GM18951 (cell line): ENCODE results near the gene RGMA.

Experiments
- POLR2A ChIP-seq: IDR thresholded peaks from 4 replicates; pipeline ENCODE4 v1.6.1; 2011; ENCODE audit warnings: mild to moderate bottlenecking; ENCODE audit not compliant: insufficient read length, insufficient read depth; ENCODE audit errors: extremely low read depth
- in situ Hi-C: fragments of 300-500 bp; cut with MboI; formaldehyde crosslinking; loops from one replicate; pipeline ENCODE4 v1.12.0; 2022; ENCODE audit warnings: low sequenced_read_pairs, mixed read lengths, inconsistent platforms; ENCODE audit not compliant: unreplicated experiment

Gene RGMA

DNA sequence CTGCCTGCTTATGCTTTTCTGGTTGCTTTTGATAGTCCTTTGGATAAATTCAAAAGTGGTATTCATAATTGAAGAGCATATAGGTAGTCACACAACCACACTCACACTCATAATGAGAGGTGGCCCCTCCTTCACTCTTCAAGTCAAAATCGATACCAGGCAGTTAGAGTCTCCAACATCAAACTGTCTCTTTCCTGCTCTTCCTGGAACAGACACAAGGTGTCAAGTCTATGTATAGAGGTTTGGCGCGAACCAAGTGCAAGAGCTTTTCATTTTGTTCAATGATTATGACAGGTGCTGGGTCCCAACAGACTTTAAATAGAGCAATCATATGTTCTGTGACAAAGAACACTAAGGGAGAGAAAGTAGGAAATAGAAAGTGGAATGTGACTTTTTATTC, 29.9 kb upstream of the RGMA start:
- in situ Hi-C loops, result no loop called here
- no peak for TF ChIP-seq POLR2A

DNA sequence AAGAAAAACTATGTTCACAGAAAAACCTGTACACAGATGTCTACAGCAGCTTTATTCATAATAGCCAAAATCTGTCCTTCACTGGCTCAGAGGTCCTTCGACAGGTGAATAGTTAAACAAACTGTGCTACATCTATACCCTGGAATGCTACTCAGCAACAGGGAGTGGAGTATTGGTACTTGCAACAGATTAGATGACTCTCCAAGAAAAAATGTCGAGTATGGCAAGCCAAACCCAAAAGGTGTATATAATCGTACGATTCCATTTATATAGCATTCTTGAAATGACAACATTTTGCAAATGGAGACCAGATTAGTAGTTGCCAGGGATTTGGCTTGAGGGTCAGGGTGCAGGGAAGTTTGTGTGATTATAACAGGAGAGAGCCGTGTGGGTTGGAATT, 22.4 kb upstream of the RGMA start:
- no peak for TF ChIP-seq POLR2A
- in situ Hi-C loops, result no loop called here

DNA sequence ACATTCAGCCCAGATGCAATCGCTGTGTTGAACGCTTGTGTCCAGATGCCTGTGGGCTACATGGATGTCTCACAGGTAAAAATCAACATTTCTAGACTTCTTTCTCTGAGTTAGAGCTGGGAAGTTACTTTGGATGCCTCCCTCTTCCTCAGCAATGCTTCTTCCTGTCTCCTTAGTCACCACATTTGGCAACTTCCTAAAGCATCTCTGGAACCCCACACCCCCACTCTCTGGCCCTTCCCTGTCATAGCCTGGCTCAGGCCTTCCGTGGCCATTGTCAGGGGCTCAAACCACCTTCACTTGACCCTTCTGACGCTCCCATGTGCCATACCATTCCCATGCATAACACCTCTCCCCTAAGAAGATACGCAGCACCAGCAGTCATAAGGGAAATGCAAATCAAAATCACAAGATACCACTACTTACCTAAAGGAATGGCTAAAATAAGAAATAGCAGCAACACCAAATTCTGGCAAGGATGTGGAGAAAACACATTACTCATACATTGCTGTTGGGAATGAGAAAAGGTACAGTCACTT, 21.6 kb upstream of the RGMA start:
- in situ Hi-C loops, result no loop called here
- no peak for TF ChIP-seq POLR2A

DNA sequence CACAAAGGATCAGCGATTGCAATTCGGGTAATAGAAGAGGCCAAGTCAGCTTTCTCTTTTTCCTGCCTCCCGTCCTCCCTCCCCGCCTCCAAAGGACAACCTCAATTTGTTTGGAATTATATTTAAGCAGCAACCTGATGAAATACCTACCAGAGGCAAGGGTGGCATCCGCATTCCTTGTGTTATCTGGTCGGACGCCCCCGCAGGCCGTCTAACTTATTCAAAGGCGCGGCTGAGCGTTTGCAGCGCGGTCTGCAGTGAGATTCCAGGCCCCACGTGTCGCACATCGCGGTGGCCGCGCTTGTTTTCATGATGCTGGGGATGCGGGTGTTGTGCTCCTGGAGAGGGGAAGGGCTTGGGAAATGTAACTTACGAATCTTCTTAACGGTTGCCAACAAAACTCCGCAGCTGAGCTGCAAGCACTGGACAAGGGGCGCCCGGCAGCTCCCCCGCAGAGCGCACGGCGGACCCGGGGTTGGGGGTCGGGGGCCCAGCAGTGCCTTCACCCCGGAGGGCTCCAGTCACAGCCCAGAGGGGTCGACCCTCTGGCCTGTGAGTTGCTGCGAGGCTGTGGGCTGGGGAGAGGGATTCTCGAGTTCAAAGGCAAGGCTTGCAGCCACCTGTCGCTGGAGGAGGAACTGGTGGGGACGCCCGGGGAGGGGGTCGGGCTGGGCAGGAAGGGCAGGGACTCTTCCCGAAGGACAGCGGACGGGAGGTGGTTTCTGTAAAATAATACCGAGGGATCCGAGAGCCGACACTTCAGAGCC, 20.5 kb upstream of the RGMA start:
- in situ Hi-C loops, result no loop called here
- TF ChIP-seq POLR2A, result no peak

DNA sequence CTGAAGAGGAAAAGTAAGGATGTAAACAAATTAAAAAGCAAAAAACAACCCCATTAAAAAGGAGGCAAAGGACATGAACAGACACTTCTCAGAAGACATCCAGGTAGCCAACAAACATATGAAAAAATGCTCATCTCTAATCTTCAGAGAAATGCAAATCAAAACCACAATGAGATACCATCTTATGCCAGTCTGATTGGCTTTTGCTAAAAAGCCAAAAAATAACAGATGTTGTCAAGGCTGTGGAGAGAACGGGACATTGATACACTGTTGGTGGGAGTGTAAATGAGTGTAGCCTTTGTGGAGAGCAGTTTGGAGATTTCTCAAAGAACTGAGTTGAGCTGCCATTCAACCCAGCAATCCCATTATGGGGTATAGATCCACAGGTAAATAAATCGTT, 18.6 kb upstream of the RGMA start:
- in situ Hi-C loops, result no loop called here
- no peak for TF ChIP-seq POLR2A

DNA sequence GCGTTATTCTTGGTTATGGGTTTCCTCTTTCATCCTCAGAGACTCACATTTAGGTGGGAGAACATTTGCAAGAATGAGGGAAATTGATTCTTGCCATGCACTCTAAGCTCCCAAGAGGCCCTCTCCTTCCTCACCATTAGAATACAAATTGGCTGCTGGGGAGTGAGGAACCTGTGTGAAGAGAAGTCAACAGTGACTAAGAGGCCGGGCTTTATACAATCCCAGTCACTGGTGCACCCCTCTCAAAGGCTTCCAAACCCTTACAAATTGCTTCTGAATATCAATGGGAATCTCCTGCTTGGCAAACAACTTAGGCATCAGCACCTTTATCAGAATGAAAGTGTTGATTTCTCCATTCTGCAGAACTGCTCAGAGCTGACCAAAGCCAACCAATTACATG, 16.5 kb upstream of the RGMA start:
- TF ChIP-seq POLR2A, result no peak
- in situ Hi-C loops, result no loop called here

DNA sequence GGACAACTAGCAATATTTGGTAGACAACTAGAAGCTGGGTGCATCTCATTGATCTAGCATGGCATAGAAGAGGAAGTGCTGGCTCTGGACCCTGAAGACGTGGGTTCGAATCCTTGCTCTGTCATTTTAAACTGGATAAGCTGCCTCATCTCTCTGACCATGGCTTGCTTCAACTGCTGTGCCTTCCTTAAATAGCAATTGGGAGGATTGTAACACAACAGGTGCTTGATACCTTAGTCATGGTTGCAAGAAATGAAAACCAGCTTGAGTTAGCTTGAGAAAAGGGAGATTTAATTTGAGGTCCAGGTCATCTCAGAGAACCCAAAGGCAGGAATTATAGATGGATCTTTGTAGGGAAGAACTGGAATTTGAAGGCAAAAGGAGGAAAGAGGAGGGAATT, 14.8 kb upstream of the RGMA start:
- no peak for TF ChIP-seq POLR2A

DNA sequence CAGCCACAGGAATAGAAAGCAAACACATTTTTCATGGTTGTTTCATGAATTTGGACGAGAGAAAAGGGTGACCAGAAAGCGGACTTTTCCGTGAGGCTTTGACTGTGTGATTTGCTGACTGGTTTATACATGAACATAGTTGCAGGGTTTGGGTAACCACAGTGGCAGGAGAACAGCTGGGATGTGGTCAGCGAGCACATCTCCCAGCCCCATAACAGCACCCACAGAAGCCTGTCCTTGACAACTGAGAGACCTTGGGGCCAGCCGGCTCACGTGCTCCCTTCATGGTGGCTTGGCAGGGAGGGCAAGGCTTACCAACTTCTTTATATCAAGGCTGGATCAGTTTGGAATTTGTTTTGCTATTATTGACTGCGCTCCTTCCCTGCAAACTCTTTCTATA, 13.2 kb upstream of the RGMA start:
- in situ Hi-C loops, result no loop called here
- no peak for TF ChIP-seq POLR2A

More for the DNA sequence above, 14.8 kb upstream of the RGMA start:
- in situ Hi-C loops, result no loop called here

DNA sequence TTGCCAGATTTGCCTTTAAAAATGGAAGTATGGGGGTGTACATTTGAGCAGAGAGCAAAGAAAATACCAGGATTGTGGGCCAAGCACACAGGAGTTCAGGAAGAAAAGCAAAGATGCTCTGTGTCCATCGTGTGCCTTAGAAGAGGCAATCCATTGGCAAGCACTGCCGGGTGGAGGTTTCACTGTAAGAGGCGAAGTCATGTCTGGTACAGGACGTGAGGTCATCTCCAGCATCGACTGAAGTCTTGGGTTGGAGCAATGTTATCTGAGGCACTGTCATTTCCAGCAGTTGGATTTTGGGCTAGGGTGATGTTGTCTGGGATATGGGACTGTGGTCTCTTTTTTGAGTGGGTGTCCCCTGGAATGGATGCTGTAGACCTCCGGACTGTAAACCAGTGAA, 4.8 kb upstream of the RGMA start:
- TF ChIP-seq POLR2A, result no peak
- in situ Hi-C loops, result loop anchor here (25.0 kb wide), 1 partner anchor 1019 kb away; no protein-coding TSS in a partner anchor

DNA sequence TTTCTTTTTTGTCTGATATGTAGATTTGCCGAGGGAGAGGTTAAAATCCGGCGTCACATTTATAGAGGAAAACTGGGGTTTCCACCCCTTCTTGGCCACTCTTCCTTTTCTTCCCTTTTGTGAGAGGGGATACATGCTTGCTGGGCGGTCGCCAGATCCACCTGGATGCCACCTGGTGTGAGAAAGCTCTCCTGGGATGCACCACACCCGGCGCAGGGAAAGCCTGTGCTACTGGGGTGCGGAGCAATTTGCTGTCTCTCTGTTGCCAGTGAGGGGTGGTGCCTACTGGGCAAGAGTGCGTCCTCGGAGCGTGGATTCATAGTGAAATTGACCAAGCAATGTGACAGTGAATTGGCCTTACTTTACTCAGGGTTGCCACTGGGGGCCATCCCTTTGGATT, 2.5 kb upstream of the RGMA start:
- in situ Hi-C loops, result loop anchor here (25.0 kb wide), 1 partner anchor 1021 kb away; no protein-coding TSS in a partner anchor

DNA sequence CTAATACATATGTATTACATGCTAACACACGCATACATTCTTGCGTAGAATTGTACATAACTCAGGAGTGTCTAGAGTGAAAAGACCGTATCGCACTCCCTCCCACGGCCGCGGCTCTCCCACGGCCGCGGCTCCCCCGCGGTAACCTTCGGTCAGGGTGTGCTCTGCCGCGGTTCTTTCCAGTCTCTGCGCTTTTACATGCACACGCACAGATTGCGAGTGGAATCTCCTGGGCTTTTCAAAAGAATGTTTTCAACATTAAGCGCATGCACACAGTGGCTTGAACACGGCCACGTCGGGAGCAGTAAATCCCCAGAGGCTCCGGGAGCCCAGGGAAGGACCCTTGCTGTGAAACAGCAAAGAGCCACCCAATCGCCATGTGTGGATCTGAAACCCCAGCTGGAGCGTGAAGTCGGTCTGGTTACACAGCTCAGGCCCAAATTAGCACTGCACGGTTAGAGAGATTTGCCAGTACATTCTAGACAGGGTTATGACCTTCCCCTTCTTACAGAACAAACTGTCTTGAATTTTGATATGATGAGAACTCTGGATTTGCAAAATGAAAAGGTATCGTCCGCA, 805 bp upstream of the RGMA start:
- in situ Hi-C loops, result loop anchor here (25.0 kb wide), 1 partner anchor 1022 kb away; no protein-coding TSS in a partner anchor

More for the DNA sequence above, 2.5 kb upstream of the RGMA start:
- TF ChIP-seq POLR2A, result no peak

DNA sequence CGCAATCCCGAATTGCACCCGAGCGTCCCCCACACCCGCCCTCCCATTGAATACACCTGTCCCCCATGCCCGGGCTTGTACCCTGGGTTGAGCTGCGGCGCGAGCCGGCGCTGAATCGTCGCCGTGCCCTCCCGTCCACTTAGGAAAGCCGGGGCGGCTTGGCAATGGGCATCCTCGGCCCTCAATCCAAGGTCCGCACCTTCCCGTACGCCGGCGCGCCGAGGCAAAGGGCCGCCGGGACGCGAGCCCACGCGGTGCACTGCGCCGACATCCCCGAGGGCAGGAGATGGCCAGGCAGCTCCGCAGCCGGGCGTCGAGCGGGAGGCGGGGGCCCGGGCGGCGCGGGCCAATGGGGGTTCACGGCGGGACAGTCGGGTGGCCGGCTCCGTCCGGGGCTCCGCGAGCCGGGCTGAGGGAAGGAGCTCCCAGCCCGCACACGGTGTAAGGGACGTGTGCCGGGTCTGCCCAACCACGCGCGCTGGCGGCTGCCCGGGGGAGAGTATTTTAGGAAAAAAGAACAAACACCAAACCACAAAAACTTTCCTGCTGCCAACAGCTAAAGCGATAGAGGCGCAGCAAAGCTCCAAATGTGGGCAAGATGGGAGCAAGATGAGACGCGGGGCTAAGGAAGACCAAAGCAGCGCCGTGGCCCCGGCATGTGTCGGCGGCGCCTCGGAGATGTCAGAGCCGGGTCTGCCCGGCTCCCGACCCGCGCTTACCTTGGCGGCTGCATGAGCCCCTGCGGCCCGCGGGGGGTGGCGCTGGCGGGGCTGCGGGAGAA, 621 bp downstream of the RGMA start:
- in situ Hi-C loops, result loop anchor here (25.0 kb wide), 1 partner anchor 1024 kb away; no protein-coding TSS in a partner anchor
- TF ChIP-seq POLR2A, result no peak

More for the DNA sequence above, 805 bp upstream of the RGMA start:
- TF ChIP-seq POLR2A, result no peak

DNA sequence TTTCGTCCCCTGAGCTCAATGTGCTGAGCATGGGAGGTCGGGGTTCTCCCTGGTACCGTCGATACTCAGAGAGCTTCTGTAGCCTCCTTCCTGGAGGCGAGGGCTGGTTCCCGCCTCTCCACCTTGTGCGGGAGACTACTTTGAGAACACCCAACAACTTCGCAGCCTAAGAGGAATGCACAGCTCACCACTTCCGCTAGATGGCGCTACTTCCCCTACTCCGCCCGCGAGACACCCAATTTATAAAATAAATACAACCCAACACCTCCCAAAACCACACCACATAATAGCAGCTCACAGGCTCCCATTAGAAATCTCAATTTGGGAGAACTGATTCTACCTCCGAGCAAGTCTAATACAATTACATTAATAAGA, 1.2 kb downstream of the RGMA start:
- TF ChIP-seq POLR2A, result no peak
- in situ Hi-C loops, result loop anchor here (25.0 kb wide), 1 partner anchor 1024 kb away; no protein-coding TSS in a partner anchor
